Dedifferentiated amniotic fluid mesenchymal stem cell (primary cell): ENCODE measurements around the gene STAM.

Experiments used
- DNase-seq: peaks from one replicate; pipeline ENCODE4 v3.0.0-alpha.2; 2016; ENCODE audit errors: extremely low spot score

STAM gene

DNA sequence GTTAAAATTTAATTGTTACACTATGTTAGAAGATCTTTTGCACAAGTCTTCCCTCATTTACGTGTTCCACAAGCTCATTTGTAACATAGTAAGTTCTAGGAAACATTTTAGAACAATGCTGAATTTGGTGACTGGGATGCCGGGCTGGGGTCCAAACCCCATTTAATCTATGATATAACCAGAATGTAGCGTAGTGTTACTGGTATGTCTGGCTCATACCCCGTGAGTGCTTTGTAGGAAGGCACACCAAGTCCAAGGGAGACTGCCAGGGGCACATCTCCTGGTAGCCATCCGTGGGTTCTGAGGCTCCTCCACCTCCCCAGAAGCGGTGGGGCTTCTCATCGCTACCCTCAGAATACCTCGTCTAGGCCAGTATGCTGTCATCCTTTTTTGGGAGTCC, 86.7 kb downstream of the STAM start:
- DNase-seq = no peak

GRCh38 chr10:17731331-17732020, 87.5 kb downstream of the STAM start:
- no peak for DNase-seq

DNA sequence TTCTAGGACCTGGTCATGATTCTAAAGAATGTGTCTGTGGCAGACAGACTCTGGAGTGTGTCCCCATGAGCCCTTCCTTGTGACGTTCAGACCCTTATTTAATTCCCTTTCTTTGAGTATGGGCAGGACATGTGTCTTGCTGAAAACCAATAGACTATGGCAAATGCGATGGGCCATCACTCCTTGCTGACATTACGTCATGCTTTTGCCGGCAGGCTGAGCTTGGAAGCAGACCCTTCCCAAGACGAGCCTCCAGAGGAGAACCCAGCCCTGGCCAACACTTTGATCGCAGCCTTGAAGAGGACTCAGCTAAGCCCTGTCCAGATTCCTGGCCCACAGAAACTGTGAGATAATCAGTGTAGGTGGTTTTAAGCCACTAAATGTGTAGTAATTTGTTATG, 89.7 kb downstream of the STAM start:
- DNase-seq = no peak

GRCh38 chr10:17734432-17735080, 90.6 kb downstream of the STAM start:
- no peak for DNase-seq

GRCh38 chr10:17735166-17735941, 91.4 kb downstream of the STAM start:
- no peak for DNase-seq

DNA sequence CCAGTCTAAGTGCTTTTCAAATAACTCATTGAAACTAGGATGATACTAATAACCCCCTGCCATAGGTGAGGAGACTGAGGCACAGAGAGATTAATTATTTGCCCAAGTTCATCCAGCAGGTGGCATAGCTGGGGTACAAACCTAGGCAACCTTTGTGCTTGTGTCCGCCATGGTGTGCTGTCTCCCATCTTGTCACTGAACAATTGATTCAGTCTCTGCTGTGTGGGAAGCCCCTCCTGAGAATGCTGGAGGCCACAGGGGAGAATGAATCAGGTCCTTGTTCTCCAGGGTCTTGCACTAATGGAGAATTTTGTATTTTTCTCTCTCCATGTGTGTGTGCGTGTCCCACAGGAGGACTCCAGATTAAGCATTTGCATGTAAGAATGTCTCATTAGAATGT, 92.3 kb downstream of the STAM start:
- DNase-seq = no peak

DNA sequence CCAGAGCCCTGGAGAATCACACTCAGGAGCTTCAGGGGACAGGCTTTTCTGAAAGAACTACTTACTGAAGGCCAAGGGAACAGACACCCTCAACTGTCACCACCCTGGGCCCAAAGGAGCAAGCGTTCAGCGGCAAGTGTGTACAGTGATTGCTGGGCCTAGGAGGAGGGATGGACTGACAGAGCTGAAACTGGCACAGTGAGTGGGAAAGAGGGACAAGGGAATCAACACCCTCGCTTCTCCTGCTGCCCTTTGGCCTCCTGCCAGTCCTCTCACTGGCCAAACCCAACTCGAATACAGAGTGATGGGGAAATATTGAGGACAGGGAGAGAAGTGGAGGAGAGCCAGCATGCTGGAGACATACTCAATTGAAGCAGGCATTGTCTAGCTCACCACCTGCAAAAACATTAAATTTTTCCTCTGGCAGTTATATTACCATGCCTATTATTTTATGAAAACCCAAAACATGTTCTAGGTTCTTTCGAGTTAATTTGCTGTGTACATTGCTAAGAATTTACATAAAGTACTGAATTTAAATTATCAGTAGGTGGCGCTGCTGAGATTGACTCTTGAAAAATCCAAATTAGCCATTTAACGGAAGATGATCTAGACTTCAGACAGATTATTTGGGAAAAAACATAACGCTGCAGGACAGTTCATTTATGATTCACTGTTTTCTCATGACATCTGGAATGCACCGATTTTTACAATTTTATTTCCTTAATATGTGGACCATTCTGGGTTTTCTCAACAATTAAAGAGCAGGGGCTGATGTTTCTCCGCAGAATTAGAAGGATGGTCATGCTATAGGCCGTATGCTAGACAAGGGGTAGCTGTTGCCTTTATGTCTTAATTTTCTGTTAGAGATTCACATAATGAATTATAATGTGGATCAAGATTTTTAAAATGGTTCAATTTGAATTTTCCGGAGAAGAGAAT, 93.3 kb downstream of the STAM start:
- peak; percentile 56 for DNase-seq

- DNase-seq = no peak
These were observed 96.7 kb downstream of the STAM start for GRCh38 chr10:17740668-17741067.

GRCh38 chr10:17742918-17743317, 99.0 kb downstream of the STAM start:
- peak; percentile 49 for DNase-seq

DNA sequence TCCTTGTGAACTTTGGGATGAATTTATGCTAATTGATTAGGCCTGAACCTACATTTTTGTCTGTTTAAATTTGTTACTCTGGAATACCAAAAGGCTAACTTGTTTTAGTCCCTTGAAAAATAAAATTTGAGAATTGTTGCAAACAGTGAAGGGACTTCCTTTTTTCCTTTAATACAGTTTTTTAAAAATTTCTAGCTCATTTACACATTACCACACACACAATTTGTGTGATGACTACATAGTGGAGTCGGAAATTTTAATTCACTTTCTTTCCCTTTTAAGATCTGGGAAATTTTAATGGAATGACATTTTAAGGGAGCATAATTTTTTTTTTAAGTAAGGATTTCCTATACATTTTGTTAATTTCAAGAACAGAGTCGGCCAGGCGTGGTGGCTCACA, 99.5 kb downstream of the STAM start:
- no peak for DNase-seq

GRCh38 chr10:17744341-17744861, 100.5 kb downstream of the STAM start:
- no peak for DNase-seq

DNA sequence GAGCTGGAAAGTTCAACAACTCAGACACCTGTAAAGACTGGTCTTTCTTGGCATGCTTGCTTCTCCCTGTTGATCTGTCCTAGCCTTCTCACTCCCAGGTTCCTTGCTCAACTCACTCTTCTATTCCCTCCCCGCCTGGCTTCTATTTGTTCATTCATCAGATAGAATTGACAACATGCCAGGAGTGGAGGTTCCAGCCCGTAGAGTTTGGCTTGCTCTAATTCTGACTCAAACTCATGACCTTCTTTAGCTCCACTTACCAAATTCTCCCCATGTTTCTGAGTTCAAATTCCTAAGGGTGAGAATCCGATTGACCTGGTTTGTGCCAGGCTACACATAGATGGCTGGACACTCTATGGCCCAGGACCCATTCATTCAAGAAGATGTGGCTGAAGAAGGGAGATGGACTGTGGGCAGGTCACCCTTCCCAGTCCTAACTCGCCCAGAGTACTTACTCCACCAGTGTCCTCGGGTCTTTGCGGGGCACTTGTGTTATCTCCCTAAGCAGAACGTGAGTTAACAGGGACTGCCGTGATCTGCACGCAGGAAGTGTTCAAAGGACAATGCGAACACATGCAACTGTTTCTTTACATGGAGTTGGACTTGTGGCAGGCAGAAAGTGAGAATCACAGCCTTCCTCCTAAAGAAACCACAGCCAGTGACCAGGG, 104.1 kb downstream of the STAM start:
- DNase-seq = no peak

DNA sequence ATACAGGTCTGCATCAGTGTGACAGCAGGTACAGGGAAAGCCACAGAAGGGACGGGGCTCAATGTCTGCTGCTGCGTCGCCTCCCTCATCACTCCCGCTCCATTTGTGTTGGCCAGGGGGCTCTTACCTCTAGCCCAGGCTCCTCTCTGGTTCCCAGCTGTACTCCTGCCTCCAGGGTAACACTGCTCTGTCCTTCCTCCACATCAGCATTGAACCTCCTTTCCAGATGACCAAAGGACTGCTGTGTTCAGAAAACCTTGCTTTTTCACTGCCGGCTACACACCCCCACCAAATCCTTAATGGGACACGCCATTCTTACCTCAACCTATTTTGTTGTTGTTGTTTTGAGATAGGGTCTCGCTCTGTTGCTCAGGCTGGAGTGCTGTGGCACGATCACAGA, 105.9 kb downstream of the STAM start:
- no peak for DNase-seq

DNA sequence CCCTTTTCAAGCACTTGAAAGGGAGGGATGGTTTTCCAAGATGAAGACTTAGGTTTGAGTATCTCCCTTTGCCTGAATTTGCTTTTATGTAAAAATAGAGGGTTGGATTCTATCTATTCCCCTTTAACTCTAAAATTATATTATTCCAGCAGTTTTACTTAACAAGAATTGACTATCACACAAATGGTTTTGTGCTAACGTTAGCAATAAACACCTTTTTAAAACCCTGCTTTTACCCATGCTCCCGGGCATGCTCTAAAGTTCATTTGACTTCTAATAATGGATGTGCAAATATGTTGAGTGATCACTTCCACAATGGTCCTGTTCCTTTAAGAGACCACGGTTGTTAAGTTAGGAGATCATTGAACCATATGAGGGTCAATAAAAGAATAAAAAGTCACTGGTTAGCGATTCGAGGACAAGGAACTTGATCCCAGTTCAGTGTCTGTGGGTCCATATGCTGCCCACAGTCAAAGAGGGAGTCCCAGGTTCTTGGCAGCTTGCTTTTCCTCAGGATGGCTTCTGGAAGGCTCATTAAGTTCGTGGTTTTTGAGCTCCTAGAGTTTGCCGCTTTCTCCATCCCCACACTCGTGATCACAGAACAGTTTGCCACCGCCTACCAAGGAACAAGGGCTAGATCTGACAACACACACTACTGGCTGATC, 108.0 kb downstream of the STAM start, which contains the start of gene TMEM236:
TSS of gene TMEM236 (plus strand) at position 421 of the 665 bp plus-strand sequence. CDS start at position 516, 95 bp downstream.
- no peak for DNase-seq

DNA sequence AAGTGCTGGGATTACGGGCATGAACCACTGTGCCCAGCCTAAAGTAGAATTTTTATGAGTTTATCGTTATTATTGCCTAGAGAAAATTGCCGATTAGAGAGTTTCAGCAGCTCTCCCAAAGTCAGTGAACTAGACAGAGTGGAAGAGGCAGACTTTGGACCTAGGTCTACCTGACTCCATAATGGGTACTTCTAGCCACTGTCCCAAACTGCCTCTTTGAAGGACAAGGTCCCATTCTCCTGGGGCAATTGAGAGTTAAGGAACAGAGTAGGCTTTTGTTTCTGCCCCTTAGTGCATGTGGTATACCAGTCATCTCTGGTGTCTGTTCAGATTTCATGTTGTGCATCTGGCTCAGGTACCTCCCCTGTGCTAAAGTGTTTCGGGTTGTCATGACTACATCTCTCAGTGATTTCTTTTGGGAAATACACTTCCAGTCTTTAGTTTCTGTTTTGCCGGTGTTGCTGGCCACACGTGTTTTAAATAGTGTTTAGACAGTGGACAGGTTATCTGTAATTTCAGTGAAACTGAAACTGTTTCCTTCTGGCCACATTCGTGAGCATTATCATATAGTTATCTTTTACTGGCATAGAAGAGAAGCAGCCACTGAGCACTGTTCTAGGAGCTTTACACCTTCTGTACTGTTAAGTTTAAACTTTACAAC, 112.7 kb downstream of the STAM start:
- DNase-seq = no peak

- DNase-seq = no peak
These were observed 114.2 kb downstream of the STAM start for GRCh38 chr10:17758200-17758599.

- no peak for DNase-seq
These were observed 114.9 kb downstream of the STAM start for GRCh38 chr10:17758896-17759295.

DNA sequence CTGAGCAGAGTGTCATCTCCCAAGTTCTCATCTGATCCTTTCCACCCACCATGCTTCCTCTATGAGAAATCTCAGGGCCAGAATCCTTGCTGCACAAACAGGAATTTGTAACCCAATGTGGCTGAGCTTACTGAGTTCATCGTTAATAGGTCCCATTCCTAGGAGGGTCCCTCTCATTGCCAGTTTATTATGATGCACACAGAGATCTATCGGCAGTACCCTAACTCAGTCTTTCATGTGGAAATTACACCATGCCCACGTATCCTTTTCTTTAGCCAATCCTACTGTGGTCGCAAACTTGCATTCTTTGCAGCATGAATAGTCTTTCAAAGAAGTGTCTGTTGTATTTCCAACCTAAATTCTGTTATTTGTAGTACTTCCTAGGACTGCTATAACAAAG, 120.2 kb downstream of the STAM start:
- DNase-seq = no peak

GRCh38 chr10:17765602-17766001, 121.7 kb downstream of the STAM start:
- no peak for DNase-seq
